GM23248 (cell line): ENCODE data around the gene TRMT2A. TPM values are rescaled to one million over a fixed set of nuclear protein-coding genes. Genes with fewer than 3 reads are reported as not detected.

ENCODE experiments used
- DNase-seq: peaks from one replicate; pipeline ENCODE4 v3.0.0-alpha.2; 2015
- H2AFZ ChIP-seq: fragments of 200-600 bp; sonication (generic); 2 replicates; pipeline ENCODE4 v1.6.1; 2016; ENCODE audit warnings: antibody characterized with exemption
- H3F3A ChIP-seq: fragments of 200-600 bp; sonication (generic); 2 replicates; pipeline ENCODE4 v1.6.1; 2016; ENCODE audit warnings: mild to moderate bottlenecking, antibody characterized with exemption, mixed run types; ENCODE audit not compliant: insufficient read depth
- H3K27ac ChIP-seq: fragments of 200-600 bp; sonication (generic); 2 replicates; pipeline ENCODE4 v1.5.1; 2016; ENCODE audit warnings: mild to moderate bottlenecking
- H3K27me3 ChIP-seq: fragments of 200-600 bp; sonication (generic); replicated peaks from 2 replicates; pipeline ENCODE4 v1.6.1; 2016; ENCODE audit warnings: mild to moderate bottlenecking; ENCODE audit not compliant: insufficient read depth
- H3K36me3 ChIP-seq: fragments of 200-600 bp; sonication (generic); 2 replicates; pipeline ENCODE4 v1.6.1; 2016; ENCODE audit warnings: low read depth, mild to moderate bottlenecking
- H3K4me1 ChIP-seq: fragments of 200-600 bp; sonication (generic); 2 replicates; pipeline ENCODE4 v1.6.1; 2016; ENCODE audit warnings: mild to moderate bottlenecking; ENCODE audit not compliant: insufficient read depth
- H3K4me2 ChIP-seq: fragments of 200-600 bp; sonication (generic); one replicate; pipeline ENCODE4 v1.6.1; 2016; ENCODE audit warnings: mild to moderate bottlenecking; ENCODE audit not compliant: unreplicated experiment
- H3K4me3 ChIP-seq: fragments of 200-600 bp; sonication (generic); 2 replicates; pipeline ENCODE4 v1.5.1; 2016; ENCODE audit warnings: mild to moderate bottlenecking
- H3K79me2 ChIP-seq: fragments of 200-600 bp; sonication (generic); 2 replicates; pipeline ENCODE4 v1.6.1; 2016; ENCODE audit warnings: mild to moderate bottlenecking; ENCODE audit not compliant: insufficient read depth
- H3K9ac ChIP-seq: fragments of 200-600 bp; sonication (generic); 2 replicates; pipeline ENCODE4 v1.6.1; 2016; ENCODE audit warnings: mild to moderate bottlenecking
- H3K9me2 ChIP-seq: fragments of 200-600 bp; sonication (generic); 2 replicates; pipeline ENCODE4 v1.6.1; 2016; ENCODE audit warnings: mixed run types, mild to moderate bottlenecking, moderate library complexity; ENCODE audit not compliant: insufficient read depth
- H3K9me3 ChIP-seq: fragments of 200-600 bp; sonication (generic); one replicate; pipeline ENCODE4 v1.6.1; 2017; ENCODE audit warnings: low read depth
- H4K20me1 ChIP-seq: fragments of 200-600 bp; sonication (generic); 2 replicates; pipeline ENCODE4 v1.6.0; 2016; ENCODE audit not compliant: insufficient read depth
- EZH2 ChIP-seq: fragments of 200-600 bp; sonication (generic); IDR thresholded peaks from 2 replicates; pipeline ENCODE4 v1.6.1; 2018; ENCODE audit warnings: antibody characterized with exemption, mild to moderate bottlenecking; ENCODE audit not compliant: insufficient read depth, poor library complexity, severe bottlenecking
- EZH2phosphoT487 ChIP-seq: fragments of 200-600 bp; sonication (generic); IDR thresholded peaks from 2 replicates; pipeline ENCODE4 v1.6.1; 2018; ENCODE audit warnings: antibody characterized with exemption, moderate library complexity, mild to moderate bottlenecking, low read depth; ENCODE audit not compliant: insufficient read depth
- WGBS, 2 experiments: methylation state at CpG; one replicate each; pipeline ENCODE4 v1.1.6; 2015 to 2017; ENCODE audit warnings: low lambda C conversion rate in 2 of 2, low coverage in 1 of 2; ENCODE audit errors: missing lambda C conversion rate in 2 of 2; 5-methylcytosine and 5-hydroxymethylcytosine counted together
- in situ Hi-C: fragments of 300-500 bp; cut with MboI; formaldehyde crosslinking; loops from 2 replicates; pipeline ENCODE4 v1.15.0; 2020
- polyA plus RNA-seq: library from polyadenylated mRNA; unstranded; fragments of >200 nt; fragmentation: Nextera tagmentation; extraction: Ambion mirVana; gene quantifications from 2 replicates; pipeline ENCODE4 v1.2.1, GENCODE V29; 2016
- total RNA-seq: library from RNA; depleted of rRNA; stranded (reverse); fragments of >200 nt; shearing (Covaris generic); gene quantifications from 2 replicates; pipeline ENCODE4 v1.2.3, GENCODE V29; 2014

The TRMT2A gene
- total and polyA plus RNA-seq, 2 experiments from 2014 or later = 42.2 to 72.0 TPM

DNA sequence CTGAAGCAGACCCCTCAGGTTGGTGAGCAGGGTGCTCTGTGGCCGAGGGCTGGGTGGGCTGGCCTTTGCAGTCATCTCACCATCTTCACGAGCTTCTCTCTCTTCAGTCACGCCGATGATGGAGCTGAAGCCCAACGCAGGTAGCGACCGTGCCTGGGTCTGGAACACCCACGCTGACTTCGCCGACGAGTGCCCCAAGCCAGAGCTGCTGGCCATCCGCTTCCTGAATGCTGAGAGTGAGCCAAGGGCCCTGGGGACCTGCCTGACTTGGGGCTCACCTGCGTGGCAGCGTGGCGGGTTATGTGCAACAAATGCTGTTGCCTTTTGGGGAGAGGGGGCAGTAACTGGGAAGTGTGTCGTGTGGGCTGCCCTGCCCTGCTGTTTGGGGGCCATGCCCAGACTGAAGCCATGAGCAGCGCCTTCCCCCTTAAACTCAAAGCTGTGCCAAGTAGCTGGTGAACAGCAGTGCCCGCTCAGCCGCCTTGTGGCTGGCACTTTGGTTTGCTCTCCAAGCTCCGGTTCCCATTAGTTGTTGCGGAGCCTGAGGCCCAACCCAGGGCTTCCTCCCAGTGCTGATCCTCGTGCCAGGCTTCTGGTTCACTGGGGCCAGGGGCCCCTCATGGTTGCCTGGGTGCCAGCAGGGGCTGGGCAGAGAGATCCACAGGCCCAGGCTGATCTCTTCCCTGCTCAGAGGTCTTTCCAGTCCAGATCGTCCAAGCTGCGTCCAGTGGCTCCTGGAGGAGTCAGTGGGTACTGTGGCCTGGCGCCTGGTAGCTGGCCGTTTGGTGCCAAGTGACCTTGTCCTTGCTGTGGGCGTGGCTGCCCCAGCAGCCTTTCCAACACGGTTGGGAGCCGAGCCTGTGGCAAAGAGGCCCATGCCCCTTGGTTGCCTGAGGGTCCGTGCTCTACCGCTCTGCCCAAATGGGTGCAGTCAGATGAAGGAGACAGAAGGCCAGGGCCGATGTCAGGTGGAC, 8.5 kb upstream of the TRMT2A start:
- 88 to 90% methylated on average over 29 to 31 of the region's 32 CpGs for WGBS, 2 experiments
- in situ Hi-C loops = no loop called here
- DNase-seq = no peak

DNA sequence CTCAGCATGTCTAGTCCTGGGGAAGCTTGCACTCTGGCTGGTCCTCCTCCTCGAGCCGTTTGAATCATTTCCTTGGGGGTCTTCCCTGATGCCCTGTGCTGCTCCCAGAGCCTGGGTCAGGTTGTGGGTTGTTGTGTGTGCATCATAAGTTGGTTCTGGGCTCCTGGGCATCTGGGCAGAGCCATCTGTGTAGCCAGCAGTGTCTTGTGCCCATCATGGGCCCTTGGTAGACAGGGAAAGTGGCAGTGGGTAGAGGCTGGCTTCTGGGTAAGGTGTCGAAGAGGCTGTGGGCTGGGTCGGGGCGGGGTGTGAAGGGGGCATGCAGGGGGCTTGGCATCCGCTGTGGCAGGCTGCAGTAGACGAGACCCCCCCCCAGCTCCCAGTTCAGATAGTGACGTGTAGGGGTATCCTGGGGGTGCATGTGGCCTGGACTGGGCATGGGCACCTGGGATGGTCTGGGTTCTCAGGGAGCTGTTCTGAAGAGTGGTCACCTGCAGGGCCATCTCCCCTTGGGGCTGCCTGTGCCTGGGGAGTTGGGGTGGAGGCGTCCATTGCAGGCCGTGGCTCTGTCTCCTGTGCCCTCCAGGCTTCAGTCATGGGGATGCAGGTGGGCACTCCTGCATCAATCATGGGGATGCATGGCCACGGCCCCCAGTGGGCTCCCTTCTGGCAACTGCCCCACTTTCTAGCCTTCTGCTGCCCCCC, 7.2 kb upstream of the TRMT2A start:
- peaks cover 2% of the 10 kb centered on the region; the same call in 1 of the 2 replicates for H3K4me1 ChIP-seq
- peaks cover 13% of the 10 kb centered on the region; the same call in 1 of the 2 replicates for H3K36me3 ChIP-seq
- no peak overlapping the region for H2AFZ ChIP-seq
- no peak overlapping the region for H3K4me3 ChIP-seq
- peaks cover 17% of the 10 kb centered on the region; the same call in 1 of the 2 replicates for H3F3A ChIP-seq
- H3K79me2 ChIP-seq = peaks cover 50% of the 10 kb centered on the region
- WGBS, 2 experiments = 80 to 87% methylated on average over 7 to 9 of the region's 11 CpGs
- no peak overlapping the region for H3K9ac ChIP-seq
- in situ Hi-C loops = no loop called here
- no peaks in the 10 kb centered on the region for H3K27me3 ChIP-seq
- H3K4me2 ChIP-seq = no peak overlapping the region
- no peak overlapping the region for H3K27ac ChIP-seq
- DNase-seq = no peak
- H4K20me1 ChIP-seq = no peaks in the 10 kb centered on the region
- no peaks in the 10 kb centered on the region for H3K9me3 ChIP-seq
- no peaks in the 10 kb centered on the region for H3K9me2 ChIP-seq
- no peak for TF ChIP-seq EZH2
- TF ChIP-seq EZH2phosphoT487 = no peak

More for the DNA sequence above, 8.5 kb upstream of the TRMT2A start:
- Histone ChIP-seq H3K27me3 (no peaks in the 10 kb centered on the region), H3F3A (peaks cover 26% of the 10 kb centered on the region; the same call in 1 of the 2 replicates), H2AFZ (no peak overlapping the region), H3K4me1 (no peaks in the 10 kb centered on the region), H3K4me3 (no peak overlapping the region), H3K9me3 (no peaks in the 10 kb centered on the region), H3K27ac (no peak overlapping the region), H3K36me3 (0 out of 2 replicates have a peak, but pooled peaks cover 6% of the 10 kb centered on the region), H3K4me2 (no peak overlapping the region), H3K9ac (no peak overlapping the region), H3K79me2 (peaks cover 38% of the 10 kb centered on the region), H4K20me1 (no peaks in the 10 kb centered on the region), H3K9me2 (no peaks in the 10 kb centered on the region)
- no peak for TF ChIP-seq EZH2
- TF ChIP-seq EZH2phosphoT487 = no peak

DNA sequence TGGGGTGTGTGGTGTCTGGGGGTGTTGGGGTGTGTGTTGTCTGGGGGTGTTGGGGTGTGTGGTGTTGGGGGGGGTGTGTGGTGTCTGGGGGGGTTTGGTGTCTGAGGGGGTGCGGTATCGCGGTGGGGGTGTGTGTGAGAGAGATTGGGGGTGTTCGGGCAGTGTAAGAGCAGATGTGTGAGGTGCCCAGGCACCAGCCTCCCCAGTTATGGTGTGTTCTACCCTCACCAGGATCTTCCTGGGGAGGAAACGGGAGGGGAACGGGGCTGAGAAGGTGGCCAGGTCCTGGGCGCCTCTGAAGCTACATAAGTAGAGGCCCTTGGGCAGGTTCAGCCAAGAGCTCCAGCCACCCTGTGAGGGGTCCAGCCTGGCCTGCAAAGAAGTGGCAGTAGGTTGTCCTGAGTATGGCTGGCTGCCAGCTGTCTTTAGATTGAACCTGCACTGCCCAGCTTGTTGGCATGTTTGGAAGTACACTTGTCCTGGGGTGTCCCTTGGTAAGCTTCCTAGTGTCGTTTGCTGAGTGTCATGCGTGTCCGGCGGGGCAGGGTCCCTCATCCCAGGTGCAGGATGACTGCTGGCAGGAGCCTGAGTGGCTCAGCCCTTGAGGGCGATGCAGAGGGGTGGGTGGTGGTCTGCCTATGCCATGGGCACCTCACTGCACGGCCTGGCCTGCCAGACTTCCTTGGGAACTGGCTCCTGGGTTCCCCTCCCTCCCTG, 6.5 kb upstream of the TRMT2A start:
- H3K79me2 ChIP-seq = peaks cover 57% of the 10 kb centered on the region
- no peaks in the 10 kb centered on the region for H3K27me3 ChIP-seq
- H2AFZ ChIP-seq = no peak overlapping the region
- TF ChIP-seq EZH2phosphoT487 = no peak
- no peak for TF ChIP-seq EZH2
- H3K27ac ChIP-seq = no peak overlapping the region
- H3K9me2 ChIP-seq = no peaks in the 10 kb centered on the region
- H4K20me1 ChIP-seq = no peaks in the 10 kb centered on the region
- H3K4me3 ChIP-seq = no peak overlapping the region
- no peak for DNase-seq
- WGBS, 2 experiments = 93 to 95% methylated on average over 6 to 13 of the region's 13 CpGs
- peaks cover 17% of the 10 kb centered on the region for H3F3A ChIP-seq
- H3K9me3 ChIP-seq = no peaks in the 10 kb centered on the region
- in situ Hi-C loops = no loop called here
- peaks cover 9% of the 10 kb centered on the region for H3K4me1 ChIP-seq
- no peak overlapping the region for H3K4me2 ChIP-seq
- peaks cover 14% of the 10 kb centered on the region; the same call in 1 of the 2 replicates for H3K36me3 ChIP-seq
- no peak overlapping the region for H3K9ac ChIP-seq
